ENCODE data around the gene RALGAPA2.
"Not testable (repeated sequence)": the region's sequence is repeated elsewhere in the genome, so short reads cannot be mapped to it uniquely, and the experiment has no call there.

The RALGAPA2 gene

DNA sequence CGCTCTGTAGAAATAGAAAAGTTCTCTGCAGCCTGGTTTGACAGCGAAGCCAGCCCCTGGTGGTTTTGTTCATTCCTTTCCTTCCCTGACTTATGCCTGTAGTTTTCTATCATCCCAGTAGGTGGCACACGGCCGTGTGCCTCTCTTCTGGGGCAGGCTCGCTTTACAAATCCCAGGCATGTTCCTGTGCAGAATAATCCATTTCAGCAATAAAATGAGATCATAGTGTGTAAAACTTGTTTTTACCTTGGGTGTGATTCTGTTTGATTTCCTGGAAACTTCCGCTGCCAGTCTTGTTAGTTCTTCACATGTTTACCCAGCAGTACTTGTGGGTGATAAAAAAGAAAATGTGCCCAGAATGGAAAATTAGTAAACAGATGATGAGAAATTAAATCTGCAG lies 352.0 kb downstream of the RALGAPA2 start:
- DNase-seq, result peak; percentile 81 to 85

DNA sequence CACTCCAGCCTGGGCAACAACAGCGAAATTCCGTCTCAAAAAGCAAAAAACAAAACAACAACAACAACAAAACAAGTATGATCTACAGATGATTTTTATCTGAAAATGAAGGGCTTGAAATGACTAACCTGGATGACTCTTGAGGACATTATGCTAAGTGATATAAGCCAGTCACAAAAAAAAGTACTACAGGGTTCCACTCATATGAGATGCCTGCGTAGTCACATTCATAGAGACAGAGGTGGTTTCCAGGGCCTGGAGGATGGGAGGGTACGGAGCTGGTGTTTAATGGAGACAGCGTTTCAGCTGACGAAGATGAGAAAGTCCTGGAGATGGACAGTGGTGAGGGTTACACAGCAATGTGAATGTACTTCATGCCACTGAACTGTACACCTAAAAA lies 352.8 kb downstream of the RALGAPA2 start:
- no peak for DNase-seq

DNA sequence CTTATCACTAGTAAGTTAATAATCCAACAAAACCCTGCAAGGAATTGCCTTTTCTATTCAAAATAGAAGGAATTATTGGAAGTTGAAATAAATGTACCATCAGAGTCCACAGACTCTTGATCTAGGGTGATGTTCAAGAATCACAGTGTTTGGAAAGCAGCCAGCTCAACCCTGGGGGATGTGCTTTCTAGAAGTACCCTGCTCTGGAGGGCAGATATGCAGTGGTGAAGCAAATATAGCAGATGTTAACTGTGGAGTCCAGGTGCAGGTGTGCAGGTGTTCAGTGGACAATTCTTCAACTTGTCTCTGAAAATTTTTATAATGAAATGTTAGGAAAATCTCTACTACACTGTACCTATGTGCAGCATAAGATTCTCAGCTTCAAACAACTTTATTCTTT lies 353.6 kb downstream of the RALGAPA2 start:
- peak; percentile 68 to 71 for DNase-seq

GRCh38 chr20:20355503-20355902 lies 356.9 kb downstream of the RALGAPA2 start:
- DNase-seq, result not testable (repeated sequence)

- no peak for DNase-seq
Observed at GRCh38 chr20:20353576-20353975, 358.9 kb downstream of the RALGAPA2 start.

DNA sequence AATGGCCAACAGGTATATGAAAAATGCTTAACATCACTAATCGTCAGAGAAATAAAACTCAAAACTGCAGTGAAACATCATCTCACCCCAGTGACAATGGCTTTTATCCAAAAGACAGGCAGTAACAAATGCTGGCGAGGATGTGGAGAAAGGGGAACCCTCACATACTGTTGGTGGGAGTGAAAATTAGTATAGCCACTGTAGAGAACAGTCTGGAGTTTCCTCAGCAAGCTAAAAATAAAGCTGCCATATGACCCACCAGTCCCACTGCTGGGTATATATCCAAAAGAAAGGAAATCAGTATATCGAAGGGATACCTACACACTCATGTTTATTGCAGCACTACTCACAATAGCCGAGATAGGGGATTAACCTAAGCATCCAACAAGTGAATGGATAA lies 368.0 kb downstream of the RALGAPA2 start:
- no peak for DNase-seq

- no peak for DNase-seq
Observed at GRCh38 chr20:20343932-20344331, 368.5 kb downstream of the RALGAPA2 start.

All from SHP77 (cell line).